ENCODE data around the gene FAM81B.
"Not testable (repeated sequence)": the region's sequence is repeated elsewhere in the genome, so short reads cannot be mapped to it uniquely, and the experiment has no call there.

The FAM81B gene

GRCh38 chr5:95358848-95359247 lies 32.3 kb upstream of the FAM81B start:
- Histone ChIP-seq H3K4me1 (ENCODE audit: insufficient read depth, low read length, poor library complexity, severe bottlenecking) (peaks cover 28% of the 10 kb centered on the region), H4K20me1 (ENCODE audit: insufficient read depth, low read length, poor library complexity, severe bottlenecking) (no peaks in the 10 kb centered on the region), H3K27me3 (ENCODE audit: insufficient read depth, low read length, poor library complexity, severe bottlenecking) (no peaks in the 10 kb centered on the region), H3K79me2 (ENCODE audit: insufficient read depth, low read length) (no peaks in the 10 kb centered on the region), H3K9ac (ENCODE audit: low read depth, low read length, poor library complexity, severe bottlenecking) (no peak overlapping the region), H3K9me2 (replicated peaks; ENCODE audit: low read depth, low read length) (no peaks in the 10 kb centered on the region), H3K4me2 (ENCODE audit: low read depth, low read length, poor library complexity, severe bottlenecking) (peak overlapping the region; percentile 76), H3K9me3 (ENCODE audit: insufficient read depth, low read depth, low read length) (0 out of 2 replicates have a peak, but pooled peaks cover 3% of the 10 kb centered on the region), H3K36me3 (ENCODE audit: insufficient read depth, low read length) (no peaks in the 10 kb centered on the region), H3F3A (ENCODE audit: low read depth) (peaks cover 8% of the 10 kb centered on the region; the same call in 1 of the 2 replicates), H3K4me3 (ENCODE audit: low read length, poor library complexity, severe bottlenecking) (peak overlapping the region; percentile 60), H2AFZ (ENCODE audit: low read length) (peak overlapping the region; percentile 40)
- no peak for TF ChIP-seq CTCF (conservative IDR thresholded peaks at IDR 0.05; ENCODE audit: low read length)
- TF ChIP-seq EZH2phosphoT487 (IDR thresholded peaks at IDR 0.05; ENCODE audit: borderline replicate concordance), result no peak

- H3K36me3 ChIP-seq (ENCODE audit: insufficient read depth, low read length); H3K4me3 ChIP-seq (ENCODE audit: low read length, poor library complexity, severe bottlenecking); H3F3A ChIP-seq (ENCODE audit: low read depth); H3K79me2 ChIP-seq (ENCODE audit: insufficient read depth, low read length); H3K4me2 ChIP-seq (ENCODE audit: low read depth, low read length, poor library complexity, severe bottlenecking); H3K9me3 ChIP-seq (ENCODE audit: insufficient read depth, low read depth, low read length); H3K9ac ChIP-seq (ENCODE audit: low read depth, low read length, poor library complexity, severe bottlenecking); H3K9me2 ChIP-seq (replicated peaks; ENCODE audit: low read depth, low read length); H3K27me3 ChIP-seq (ENCODE audit: insufficient read depth, low read length, poor library complexity, severe bottlenecking); H2AFZ ChIP-seq (ENCODE audit: low read length); H4K20me1 ChIP-seq (ENCODE audit: insufficient read depth, low read length, poor library complexity, severe bottlenecking): not testable (repeated sequence)
- peaks cover 28% of the 10 kb centered on the region for H3K4me1 ChIP-seq (ENCODE audit: insufficient read depth, low read length, poor library complexity, severe bottlenecking)
Observed at GRCh38 chr5:95360667-95361066, 30.5 kb upstream of the FAM81B start.

GRCh38 chr5:95365302-95366095 lies 25.7 kb upstream of the FAM81B start:
- H3F3A ChIP-seq (ENCODE audit: low read depth), result 0 out of 2 replicates have a peak, but pooled peaks cover 3% of the 10 kb centered on the region
- H3K79me2 ChIP-seq (ENCODE audit: insufficient read depth, low read length), result no peaks in the 10 kb centered on the region
- H3K9ac ChIP-seq (ENCODE audit: low read depth, low read length, poor library complexity, severe bottlenecking), result no peak overlapping the region
- H3K4me1 ChIP-seq (ENCODE audit: insufficient read depth, low read length, poor library complexity, severe bottlenecking), result peaks cover 7% of the 10 kb centered on the region
- H3K9me3 ChIP-seq (ENCODE audit: insufficient read depth, low read depth, low read length), result 0 out of 2 replicates have a peak, but pooled peaks cover 5% of the 10 kb centered on the region
- no peak overlapping the region for H3K4me3 ChIP-seq (ENCODE audit: low read length, poor library complexity, severe bottlenecking)
- no peak for TF ChIP-seq EZH2phosphoT487 (IDR thresholded peaks at IDR 0.05; ENCODE audit: borderline replicate concordance)
- TF ChIP-seq CTCF (conservative IDR thresholded peaks at IDR 0.05; ENCODE audit: low read length), result no peak
- H3K4me2 ChIP-seq (ENCODE audit: low read depth, low read length, poor library complexity, severe bottlenecking), result no peak overlapping the region
- no peaks in the 10 kb centered on the region for H3K27me3 ChIP-seq (ENCODE audit: insufficient read depth, low read length, poor library complexity, severe bottlenecking)
- H4K20me1 ChIP-seq (ENCODE audit: insufficient read depth, low read length, poor library complexity, severe bottlenecking), result no peaks in the 10 kb centered on the region
- H3K9me2 ChIP-seq (replicated peaks; ENCODE audit: low read depth, low read length), result no peaks in the 10 kb centered on the region
- no peak overlapping the region for H2AFZ ChIP-seq (ENCODE audit: low read length)
- no peaks in the 10 kb centered on the region for H3K36me3 ChIP-seq (ENCODE audit: insufficient read depth, low read length)

GRCh38 chr5:95369782-95370181 lies 21.4 kb upstream of the FAM81B start:
- Histone ChIP-seq H3K9me2 (replicated peaks; ENCODE audit: low read depth, low read length) (no peaks in the 10 kb centered on the region), H3K9ac (ENCODE audit: low read depth, low read length, poor library complexity, severe bottlenecking) (no peak overlapping the region), H3K36me3 (ENCODE audit: insufficient read depth, low read length) (no peaks in the 10 kb centered on the region), H3K4me1 (ENCODE audit: insufficient read depth, low read length, poor library complexity, severe bottlenecking) (peaks cover 7% of the 10 kb centered on the region), H4K20me1 (ENCODE audit: insufficient read depth, low read length, poor library complexity, severe bottlenecking) (no peaks in the 10 kb centered on the region), H2AFZ (ENCODE audit: low read length) (peak overlapping the region; percentile 59), H3K79me2 (ENCODE audit: insufficient read depth, low read length) (no peaks in the 10 kb centered on the region), H3F3A (ENCODE audit: low read depth) (0 out of 2 replicates have a peak, but pooled peaks cover 3% of the 10 kb centered on the region), H3K27me3 (ENCODE audit: insufficient read depth, low read length, poor library complexity, severe bottlenecking) (no peaks in the 10 kb centered on the region), H3K9me3 (ENCODE audit: insufficient read depth, low read depth, low read length) (no peaks in the 10 kb centered on the region), H3K4me2 (ENCODE audit: low read depth, low read length, poor library complexity, severe bottlenecking) (no peak overlapping the region), H3K4me3 (ENCODE audit: low read length, poor library complexity, severe bottlenecking) (no peak overlapping the region)
- TF ChIP-seq CTCF (conservative IDR thresholded peaks at IDR 0.05; ENCODE audit: low read length), result no peak
- no peak for TF ChIP-seq EZH2phosphoT487 (IDR thresholded peaks at IDR 0.05; ENCODE audit: borderline replicate concordance)
